ENCODE data around the gene RAB37.

RAB37 gene

GRCh38 chr17:74766413-74766812 is 29.4 kb downstream of the RAB37 start:
- DNase-seq = no peak

- DNase-seq = no peak
Observed at GRCh38 chr17:74767111-74767516, 30.1 kb downstream of the RAB37 start.

- no peak for DNase-seq
Observed at GRCh38 chr17:74768069-74768762, 31.2 kb downstream of the RAB37 start.

GRCh38 chr17:74768763-74769114 is 31.7 kb downstream of the RAB37 start:
- no peak for DNase-seq

DNA sequence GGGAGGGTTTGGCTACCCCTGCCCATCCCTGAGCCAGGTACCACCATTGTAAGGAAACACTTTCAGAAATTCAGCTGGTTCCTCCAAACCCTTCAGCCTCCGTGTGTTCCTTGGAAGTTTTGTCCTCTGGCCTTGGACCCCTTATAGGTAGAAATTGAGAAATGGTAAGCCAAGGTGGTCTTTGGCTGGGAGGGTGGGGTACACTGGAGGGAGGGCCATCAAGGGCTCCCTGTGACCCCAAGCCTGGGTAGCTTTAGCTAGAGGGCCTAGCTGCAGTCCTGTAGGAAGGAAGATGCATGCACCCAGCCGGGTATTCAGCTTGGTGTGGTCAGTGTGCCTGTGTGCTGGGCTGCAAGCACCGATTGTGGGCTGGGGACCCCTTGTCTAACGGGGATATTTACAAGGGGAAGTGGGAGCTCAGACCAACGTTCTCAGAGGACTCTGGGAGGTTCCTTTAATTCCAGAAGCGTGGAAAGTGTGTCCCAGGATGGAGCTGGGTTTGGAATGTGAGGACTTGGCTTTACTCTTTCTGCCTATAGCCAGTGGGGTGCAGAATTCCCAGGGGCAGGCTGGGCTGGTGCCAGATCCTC is 32.3 kb downstream of the RAB37 start:
- no peak for DNase-seq

GRCh38 chr17:74769856-74770497 is 32.9 kb downstream of the RAB37 start:
- no peak for DNase-seq

- DNase-seq = peak; percentile 66
Observed at GRCh38 chr17:74770498-74771318, 33.7 kb downstream of the RAB37 start.

GRCh38 chr17:74771319-74771914 is 34.4 kb downstream of the RAB37 start:
- DNase-seq = no peak

DNA sequence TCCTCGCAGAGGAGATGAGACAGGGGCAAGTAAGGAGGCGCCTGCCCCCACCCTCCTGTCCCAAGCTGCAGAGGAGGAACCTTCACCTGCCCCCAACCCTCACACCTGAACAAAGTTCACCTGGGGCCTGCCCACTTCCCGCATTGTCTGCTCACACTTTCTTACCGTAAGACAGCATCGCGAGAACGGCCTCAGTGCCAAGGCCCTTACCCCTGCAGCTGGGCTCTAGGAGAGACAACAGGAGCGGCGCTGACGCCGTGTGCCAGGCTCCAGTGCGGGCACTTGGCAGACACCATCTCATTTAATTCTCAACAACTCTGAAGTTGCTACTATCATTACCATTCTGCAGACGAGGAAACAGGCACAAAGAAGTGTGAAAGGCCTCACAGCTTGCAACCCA is 35.0 kb downstream of the RAB37 start:
- DNase-seq = no peak

GRCh38 chr17:74773414-74773813 is 36.4 kb downstream of the RAB37 start:
- no peak for DNase-seq

DNA sequence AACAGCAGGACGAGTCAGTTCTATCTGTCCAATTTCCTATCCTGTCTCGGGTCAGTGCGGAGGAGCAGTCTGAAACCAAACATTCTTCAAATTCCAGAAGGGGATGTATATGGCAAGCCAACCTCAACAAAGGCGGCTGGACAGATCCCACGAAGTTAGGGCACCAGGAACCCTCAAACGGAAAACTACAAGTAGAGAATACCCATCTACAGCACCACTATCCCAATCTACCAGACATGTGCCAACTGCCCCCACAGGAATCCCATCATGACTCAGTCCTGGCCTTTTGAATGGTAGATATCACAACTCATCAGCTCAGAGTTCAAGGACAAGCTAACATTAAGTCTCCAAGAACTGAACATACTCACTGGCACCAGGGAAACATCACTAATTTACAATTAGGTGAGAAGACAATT is 36.8 kb downstream of the RAB37 start:
- DNase-seq = no peak

DNA sequence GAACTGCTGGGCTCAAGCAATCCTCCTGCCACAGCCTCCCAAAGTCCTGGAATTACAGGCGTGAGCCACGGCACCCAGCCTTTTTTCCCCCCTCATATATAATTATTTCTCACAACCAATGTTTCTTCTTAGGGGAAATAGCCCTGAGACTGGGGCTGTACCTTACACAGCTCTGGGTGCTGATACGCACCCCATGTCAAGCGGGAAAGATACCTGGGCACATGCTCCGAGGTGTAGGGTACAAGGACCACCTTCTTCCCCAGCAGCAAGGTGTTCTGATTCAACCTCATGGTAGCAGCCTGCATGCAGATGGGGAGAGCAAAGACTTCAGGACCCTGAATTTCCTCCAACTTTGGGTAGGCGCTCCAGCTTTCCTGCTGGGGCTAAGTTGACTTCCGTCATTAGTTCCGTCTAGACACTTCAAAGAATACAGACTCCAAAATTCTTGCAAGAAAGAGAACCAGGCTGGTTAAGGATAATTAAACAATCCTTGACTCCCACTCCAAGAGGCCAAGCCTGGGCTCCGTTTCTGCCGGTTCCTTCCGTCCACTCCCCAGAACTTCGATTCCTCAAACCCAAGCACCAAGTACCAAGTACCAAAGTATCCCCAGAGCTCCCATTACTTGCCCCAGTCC is 38.5 kb downstream of the RAB37 start:
- DNase-seq = no peak

GRCh38 chr17:74776044-74776962 is 39.2 kb downstream of the RAB37 start, which contains the start of gene NAT9:
TSS of gene NAT9 (minus strand) at chr17:74776345. CDS start at chr17:74775698, 647 bp downstream.
- peak; percentile 95 for DNase-seq

- no peak for DNase-seq
Observed at GRCh38 chr17:74776990-74777389, 39.9 kb downstream of the RAB37 start.

DNA sequence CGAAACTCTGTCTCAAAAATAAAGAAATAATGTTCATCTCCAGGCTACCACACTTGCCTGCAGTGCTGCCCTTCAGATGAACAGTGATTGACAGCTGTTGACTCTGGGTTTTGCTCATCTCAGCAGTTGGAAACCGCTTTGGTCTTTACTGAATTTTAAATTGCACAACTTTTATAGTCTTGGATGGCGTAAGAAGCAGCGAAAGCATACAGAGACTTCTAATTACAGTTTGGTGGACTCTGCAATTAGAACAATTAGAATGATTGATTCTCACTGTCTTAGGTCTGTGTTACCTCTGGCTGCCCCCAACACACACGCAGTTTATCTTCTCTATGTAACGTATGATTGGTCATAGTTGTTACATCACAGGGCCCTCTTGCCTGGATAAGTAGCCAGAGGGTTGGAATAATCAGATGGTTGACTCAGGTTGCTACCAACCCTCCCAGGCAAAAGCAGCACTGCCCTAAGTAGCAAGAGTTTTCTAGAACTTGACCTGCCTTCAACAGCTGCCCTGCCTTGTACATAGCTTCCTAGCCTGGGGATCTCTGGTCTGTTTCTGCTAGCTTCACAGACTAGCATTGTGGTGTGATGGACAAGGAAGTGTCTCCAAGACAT is 41.0 kb downstream of the RAB37 start:
- DNase-seq = no peak

GRCh38 chr17:74778960-74779359 is 41.9 kb downstream of the RAB37 start:
- DNase-seq = no peak

DNA sequence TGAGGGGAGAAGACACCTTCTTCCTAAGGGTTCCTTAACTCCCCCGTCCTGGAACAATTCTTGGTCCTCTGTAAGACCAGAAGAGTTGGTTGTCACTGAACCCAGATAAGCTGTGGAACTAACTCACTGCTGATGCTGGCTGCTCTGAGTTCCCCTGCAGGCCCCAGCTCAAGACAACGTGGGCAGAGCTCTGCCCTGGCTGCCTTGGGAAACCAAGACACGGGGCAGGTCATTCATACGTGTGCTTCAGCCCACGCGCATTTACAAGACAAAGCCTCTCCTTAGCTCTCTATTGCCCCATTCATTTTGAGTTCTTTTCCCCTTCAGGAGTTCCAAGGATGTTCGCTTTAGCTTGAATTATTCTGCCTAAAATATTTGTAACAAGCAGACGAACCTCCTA is 42.4 kb downstream of the RAB37 start:
- no peak for DNase-seq

- DNase-seq = no peak
Observed at GRCh38 chr17:74779948-74780400, 42.9 kb downstream of the RAB37 start.

- no peak for DNase-seq
Observed at GRCh38 chr17:74780443-74781238, 43.6 kb downstream of the RAB37 start.

DNA sequence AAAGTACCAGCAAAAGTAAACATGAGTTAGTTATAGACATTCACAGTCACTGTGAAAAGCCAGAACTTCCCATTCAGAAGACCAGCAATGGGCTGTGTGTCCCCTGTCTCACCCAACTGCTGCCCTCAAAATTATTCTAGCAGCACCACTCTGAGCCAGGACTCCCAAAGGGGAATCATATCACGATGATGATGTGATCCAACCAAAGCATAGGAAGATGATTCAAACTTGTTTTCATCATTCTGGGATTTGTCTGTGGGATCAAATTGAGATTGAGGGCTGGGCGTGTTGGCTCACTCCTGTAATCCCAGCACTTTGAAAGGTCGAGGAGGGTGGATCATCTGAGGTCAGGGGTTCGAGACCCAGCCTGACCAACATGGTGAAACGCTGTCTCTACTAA is 45.5 kb downstream of the RAB37 start:
- DNase-seq = no peak
